Measurements from ENCODE around the gene APOL4.
A peak's percentile ranks its signal among the peaks of the same experiment; 100 is the strongest.

Gene APOL4

GRCh38 chr22:36152088-36152487, 49.5 kb downstream of the APOL4 start:
- Mint-ChIP-seq H3K9me3 (no peaks in the 10 kb centered on the region), H3K36me3 (ENCODE audit: low read depth) (peaks cover 62% of the 10 kb centered on the region), H3K27me3 (no peaks in the 10 kb centered on the region), H3K4me3 (no peak overlapping the region), H3K4me1 (ENCODE audit: low read depth) (peaks cover 81% of the 10 kb centered on the region), H3K27ac (peak overlapping the region; percentile 24)
- DNase-seq: no peak

DNA sequence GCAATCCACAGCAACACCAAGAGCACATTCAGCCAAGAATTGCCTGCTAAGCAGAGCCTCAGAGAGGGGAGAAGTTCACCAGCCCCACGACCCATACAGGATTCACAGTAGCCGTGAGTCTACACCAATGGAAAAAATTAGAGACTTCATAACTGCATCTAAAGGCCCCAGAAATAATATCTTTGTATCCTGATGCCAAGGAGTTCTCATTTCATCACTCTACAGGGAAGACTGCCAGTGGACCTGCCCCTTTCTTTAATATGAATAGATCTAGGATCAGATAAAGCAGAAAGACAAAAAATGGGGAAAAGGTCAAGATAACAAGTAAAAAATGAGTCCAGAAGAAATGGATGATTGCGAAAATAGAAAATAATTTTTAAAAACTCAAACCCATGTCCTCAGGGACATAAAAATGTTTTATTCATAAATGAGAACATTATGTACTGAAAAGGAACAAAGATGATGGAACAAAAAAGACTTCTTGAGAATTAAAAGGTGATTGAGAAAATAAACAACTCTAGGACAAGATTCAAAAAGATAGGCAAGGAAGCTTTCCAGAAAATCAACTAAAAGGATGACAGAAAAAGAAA, 50.5 kb downstream of the APOL4 start:
- peaks cover 73% of the 10 kb centered on the region for H3K4me1 Mint-ChIP-seq (ENCODE audit: low read depth)
- H3K27me3 Mint-ChIP-seq: no peaks in the 10 kb centered on the region
- peak overlapping the region; percentile 58 for H3K27ac Mint-ChIP-seq
- H3K4me3 Mint-ChIP-seq: no peak overlapping the region
- H3K9me3 Mint-ChIP-seq: no peaks in the 10 kb centered on the region
- DNase-seq: no peak
- H3K36me3 Mint-ChIP-seq (ENCODE audit: low read depth): peaks cover 58% of the 10 kb centered on the region

DNA sequence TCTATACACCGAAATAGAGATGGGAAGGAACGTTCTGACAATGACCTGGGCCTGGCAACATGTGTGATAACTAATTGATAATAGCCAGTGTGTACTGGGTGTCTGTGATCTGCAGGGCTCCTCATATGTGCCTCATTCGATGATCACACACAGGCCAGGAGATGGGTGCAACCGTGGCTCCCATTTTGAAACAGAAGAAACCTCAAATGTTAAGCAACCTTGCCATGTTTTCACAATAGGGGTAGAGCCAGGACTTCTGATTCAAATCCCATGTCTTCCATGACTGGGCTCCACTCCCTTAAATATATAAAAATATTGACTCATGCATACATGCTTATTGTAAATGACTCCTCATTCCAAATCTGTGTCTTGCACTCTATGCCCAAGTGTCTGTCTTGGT, 52.2 kb downstream of the APOL4 start:
- Mint-ChIP-seq H3K27ac (peak overlapping the region; percentile 76), H3K27me3 (no peaks in the 10 kb centered on the region), H3K4me3 (no peak overlapping the region), H3K9me3 (no peaks in the 10 kb centered on the region), H3K36me3 (ENCODE audit: low read depth) (peaks cover 63% of the 10 kb centered on the region), H3K4me1 (ENCODE audit: low read depth) (peaks cover 64% of the 10 kb centered on the region)
- DNase-seq: no peak

- Mint-ChIP-seq H3K4me3 (no peak overlapping the region), H3K27ac (peak overlapping the region; percentile 76), H3K27me3 (no peaks in the 10 kb centered on the region)
Measured at GRCh38 chr22:36148411-36148810, 53.2 kb downstream of the APOL4 start.

GRCh38 chr22:36147196-36147791, 54.3 kb downstream of the APOL4 start:
- Mint-ChIP-seq H3K27ac (peak overlapping the region; percentile 65), H3K4me3 (no peak overlapping the region), H3K4me1 (ENCODE audit: low read depth) (peaks cover 60% of the 10 kb centered on the region), H3K27me3 (no peaks in the 10 kb centered on the region), H3K9me3 (no peaks in the 10 kb centered on the region), H3K36me3 (ENCODE audit: low read depth) (peaks cover 84% of the 10 kb centered on the region)
- DNase-seq: no peak

More at GRCh38 chr22:36148411-36148810, 53.2 kb downstream of the APOL4 start:
- Mint-ChIP-seq H3K4me1 (ENCODE audit: low read depth) (peaks cover 60% of the 10 kb centered on the region), H3K36me3 (ENCODE audit: low read depth) (peaks cover 73% of the 10 kb centered on the region), H3K9me3 (no peaks in the 10 kb centered on the region)
- no peak for DNase-seq

GRCh38 chr22:36145881-36146280, 55.7 kb downstream of the APOL4 start:
- Mint-ChIP-seq H3K27me3 (no peaks in the 10 kb centered on the region), H3K9me3 (no peaks in the 10 kb centered on the region), H3K36me3 (ENCODE audit: low read depth) (peaks cover 87% of the 10 kb centered on the region), H3K4me3 (no peak overlapping the region), H3K4me1 (ENCODE audit: low read depth) (peaks cover 50% of the 10 kb centered on the region), H3K27ac (peak overlapping the region; percentile 37)
- DNase-seq: no peak

DNA sequence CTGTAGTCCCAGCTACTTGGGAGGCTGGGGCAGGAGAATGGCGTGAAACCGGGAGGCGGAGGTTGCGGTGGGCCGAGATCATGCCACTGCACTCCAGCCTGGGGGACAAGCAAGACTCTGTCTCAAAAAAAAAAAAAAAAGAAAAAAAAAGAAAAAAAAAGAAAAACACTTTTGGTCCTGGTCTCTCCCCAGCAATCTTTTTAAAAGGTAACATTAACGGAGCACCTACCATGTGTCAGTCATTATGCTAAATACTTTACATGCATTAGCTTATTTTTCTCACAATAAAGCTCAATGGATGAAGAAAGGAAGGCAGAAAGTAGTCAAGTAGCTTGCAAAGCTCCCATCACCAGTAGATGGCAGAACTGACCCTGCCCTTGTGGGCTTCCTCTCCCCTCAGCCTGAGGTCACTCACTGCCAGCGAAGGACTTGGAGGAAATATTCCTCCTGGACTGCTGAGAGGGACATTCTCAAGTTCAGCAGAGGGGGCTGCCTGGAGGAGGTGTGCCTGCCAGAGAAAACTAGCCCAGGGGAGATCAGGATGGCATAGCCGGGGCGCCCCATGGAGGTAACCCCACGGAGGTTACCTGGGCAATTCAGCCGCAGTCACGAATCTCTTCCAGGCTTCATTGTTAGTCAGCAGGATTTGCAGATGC, 56.6 kb downstream of the APOL4 start:
- H3K4me1 Mint-ChIP-seq (ENCODE audit: low read depth): peaks cover 42% of the 10 kb centered on the region
- no peaks in the 10 kb centered on the region for H3K9me3 Mint-ChIP-seq
- H3K36me3 Mint-ChIP-seq (ENCODE audit: low read depth): peaks cover 91% of the 10 kb centered on the region
- H3K27me3 Mint-ChIP-seq: no peaks in the 10 kb centered on the region
- no peak overlapping the region for H3K4me3 Mint-ChIP-seq
- H3K27ac Mint-ChIP-seq: peak overlapping the region; percentile 37
- peak; percentile 47 for DNase-seq

DNA sequence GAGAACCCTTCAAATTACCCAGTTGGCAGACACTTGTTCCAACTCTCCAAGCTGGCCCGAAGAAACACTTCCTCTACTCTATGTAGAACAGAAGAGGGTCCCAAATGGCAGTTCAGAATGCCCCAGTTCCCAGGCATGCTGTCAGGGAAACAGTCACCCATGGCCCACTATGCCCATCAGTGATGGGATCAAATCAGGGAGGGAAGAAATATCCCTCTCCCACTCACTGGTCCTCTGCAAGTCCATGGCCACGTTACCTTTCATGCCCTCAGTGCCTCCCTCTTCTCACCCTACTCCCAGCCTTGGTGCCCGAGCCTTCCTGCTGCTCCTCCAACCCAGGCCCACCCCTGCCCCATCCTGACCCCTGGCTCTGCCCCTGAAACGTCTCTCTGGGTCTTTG, 57.7 kb downstream of the APOL4 start:
- H3K36me3 Mint-ChIP-seq (ENCODE audit: low read depth): peaks cover 87% of the 10 kb centered on the region
- peak overlapping the region; percentile 71 for H3K27ac Mint-ChIP-seq

DNA sequence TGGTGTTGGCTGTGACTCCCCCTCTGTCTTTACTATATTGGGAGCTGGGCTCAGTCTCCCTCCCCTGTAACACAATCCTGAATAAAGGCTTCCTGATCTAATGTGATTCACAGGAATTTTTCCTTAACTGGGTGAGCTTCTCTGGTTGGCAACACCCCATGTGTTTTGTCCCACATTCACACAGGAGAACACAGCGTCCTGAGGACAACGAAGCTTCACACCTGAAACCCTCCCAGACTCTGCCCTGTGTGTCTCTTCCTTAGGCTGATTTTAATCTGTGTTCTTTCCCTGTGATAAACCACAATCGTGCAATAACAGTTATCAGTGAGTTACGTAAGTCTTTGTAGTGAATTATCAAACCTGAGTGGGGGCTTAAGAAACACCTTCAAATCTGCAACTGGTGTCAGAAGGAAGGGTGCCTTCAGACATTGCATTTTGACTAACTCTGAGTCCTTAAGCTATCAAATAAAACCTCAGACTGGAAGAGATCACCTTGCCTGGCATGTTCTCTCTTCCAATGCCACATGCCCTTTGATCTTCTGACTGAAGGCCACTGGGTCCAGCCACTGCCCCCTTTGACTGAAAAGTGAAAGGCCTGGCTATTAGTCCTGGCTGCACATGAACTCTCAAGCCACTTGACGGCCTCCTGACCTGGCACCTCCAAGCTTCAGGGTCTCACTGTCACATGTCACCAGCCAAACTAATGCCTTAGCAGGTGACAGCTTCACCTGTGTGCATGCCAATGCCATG, 58.4 kb downstream of the APOL4 start:
- Mint-ChIP-seq H3K4me3 (no peak overlapping the region), H3K36me3 (ENCODE audit: low read depth) (peaks cover 79% of the 10 kb centered on the region), H3K27ac (peak overlapping the region; percentile 71), H3K4me1 (ENCODE audit: low read depth) (peaks cover 32% of the 10 kb centered on the region), H3K9me3 (no peaks in the 10 kb centered on the region), H3K27me3 (no peaks in the 10 kb centered on the region)
- no peak for DNase-seq

More for the DNA sequence above, 57.7 kb downstream of the APOL4 start:
- peaks cover 34% of the 10 kb centered on the region for H3K4me1 Mint-ChIP-seq (ENCODE audit: low read depth)
- DNase-seq: no peak
- H3K4me3 Mint-ChIP-seq: no peak overlapping the region
- H3K9me3 Mint-ChIP-seq: no peaks in the 10 kb centered on the region
- no peaks in the 10 kb centered on the region for H3K27me3 Mint-ChIP-seq

DNA sequence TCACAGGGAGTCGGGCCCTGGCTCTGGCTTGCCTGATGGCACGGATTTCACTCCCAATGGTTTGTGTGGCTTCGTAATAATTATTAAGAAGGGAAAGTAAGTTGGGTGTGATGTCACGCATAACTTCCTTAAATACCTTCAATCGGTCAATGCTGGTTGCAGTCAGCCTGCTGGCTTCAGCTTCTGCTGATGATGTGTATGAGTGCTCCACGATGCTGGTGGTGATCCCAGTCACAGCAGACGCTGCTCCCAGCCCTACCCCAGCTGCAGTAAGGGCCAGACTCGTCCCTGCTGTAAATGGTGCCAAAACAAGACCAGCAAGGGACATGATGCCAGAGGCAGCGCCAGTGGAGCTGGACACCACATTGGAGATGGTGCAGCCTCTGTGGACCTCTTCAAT, 60.1 kb downstream of the APOL4 start:
- Mint-ChIP-seq H3K36me3 (ENCODE audit: low read depth) (peaks cover 64% of the 10 kb centered on the region), H3K4me3 (no peak overlapping the region), H3K9me3 (no peaks in the 10 kb centered on the region), H3K27ac (peak overlapping the region; percentile 39), H3K27me3 (no peaks in the 10 kb centered on the region), H3K4me1 (ENCODE audit: low read depth) (peaks cover 29% of the 10 kb centered on the region)
- DNase-seq: no peak

Data from activated T-cell treated with anti-CD3 and anti-CD28 coated beads, Interleukin-2, amount 50 U/mL, for 24 hours (primary cell).